GM12892 (cell line): ENCODE measurements around the gene ZBTB7A.
"Not testable (repeated sequence)": the region's sequence is repeated elsewhere in the genome, so short reads cannot be mapped to it uniquely, and the experiment has no call there.

Experiments used
- POLR2A ChIP-seq: IDR thresholded peaks from 2 replicates; pipeline ENCODE4 v1.6.1; 2011; ENCODE audit warnings: low read depth, low read length, control low read depth
- POLR2AphosphoS5 ChIP-seq: IDR thresholded peaks from 2 replicates; pipeline ENCODE4 v1.6.1; 2011; ENCODE audit warnings: low read depth, low read length, control low read depth

DNA sequence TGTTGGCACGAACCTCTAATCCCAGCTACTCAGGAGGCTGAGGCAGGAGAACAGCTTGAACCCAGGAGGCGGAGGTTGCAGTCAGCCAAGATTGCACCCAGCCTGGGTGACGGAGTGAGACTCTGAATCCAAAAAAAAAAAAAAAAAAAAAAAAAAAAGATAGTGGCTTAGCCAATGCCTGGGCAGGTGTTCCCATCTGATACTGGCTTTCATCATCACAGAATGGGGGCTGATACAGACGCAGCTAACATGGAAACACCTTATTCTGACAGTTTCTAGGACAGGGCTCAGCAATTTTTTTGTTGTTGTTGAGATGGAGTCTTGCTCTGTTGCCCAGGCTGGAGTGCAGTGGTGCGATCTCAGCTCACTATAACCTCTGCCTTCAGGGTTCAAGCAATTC lies 65.9 kb downstream of the ZBTB7A start:
- not testable (repeated sequence) for TF ChIP-seq POLR2A, POLR2AphosphoS5
